Stimulated activated memory B cell treated with anti-CD40 and anti-IgM and Interleukin-4, amounts not matched to agents 10 μg/mL and 1 μg/mL and 100 μg/mL, for 72 hours (primary cell): Measurements from ENCODE around the gene BDNF.
"Not testable (repeated sequence)": the region's sequence is repeated elsewhere in the genome, so short reads cannot be mapped to it uniquely, and the experiment has no call there.

Experiments
- ATAC-seq: fragments of 150-1000 bp; cut with Tn5 transposase; 2 replicates; pipeline ENCODE4 v1.10.0; 2021
- H3K27ac Mint-ChIP-seq: one replicate; pipeline ENCODE4 v1.8.0; 2022; ENCODE audit warnings: mild to moderate bottlenecking, mixed read lengths
- H3K27me3 Mint-ChIP-seq: one replicate; pipeline ENCODE4 v1.8.0; 2022; ENCODE audit warnings: mixed read lengths
- H3K36me3 Mint-ChIP-seq: one replicate; pipeline ENCODE4 v1.8.0; 2022; ENCODE audit warnings: mixed read lengths
- H3K4me1 Mint-ChIP-seq: one replicate; pipeline ENCODE4 v1.8.0; 2022; ENCODE audit warnings: mixed read lengths
- H3K4me3 Mint-ChIP-seq: one replicate; pipeline ENCODE4 v1.8.0; 2022; ENCODE audit warnings: mild to moderate bottlenecking, moderate library complexity, mixed read lengths
- H3K9me3 Mint-ChIP-seq: one replicate; pipeline ENCODE4 v1.8.0; 2022; ENCODE audit warnings: mixed read lengths

The BDNF gene

GRCh38 chr11:27700351-27701301 is at the start of gene BDNF:
BDNF (minus strand) TSS chr11:27700455; CDS start chr11:27658564, 41,891 bp downstream.
- Mint-ChIP-seq H3K36me3 (no peaks in the 10 kb centered on the region), H3K4me1 (peaks cover 35% of the 10 kb centered on the region), H3K9me3 (no peaks in the 10 kb centered on the region), H3K27ac (peak within 1 kb of the TSS; percentile 13), H3K27me3 (peaks cover 80% of the 10 kb centered on the region), H3K4me3 (peak within 1 kb of the TSS; percentile 82)
- ATAC-seq, result peak; percentile 4

- no peak overlapping the region for H3K4me3 Mint-ChIP-seq
- ATAC-seq, result no peak
- H3K9me3 Mint-ChIP-seq, result no peaks in the 10 kb centered on the region
- H3K4me1 Mint-ChIP-seq, result no peaks in the 10 kb centered on the region
- no peak overlapping the region for H3K27ac Mint-ChIP-seq
- no peaks in the 10 kb centered on the region for H3K36me3 Mint-ChIP-seq
- H3K27me3 Mint-ChIP-seq, result no peaks in the 10 kb centered on the region
Observed at GRCh38 chr11:27740362-27741013, 40.2 kb upstream of the BDNF start.

DNA sequence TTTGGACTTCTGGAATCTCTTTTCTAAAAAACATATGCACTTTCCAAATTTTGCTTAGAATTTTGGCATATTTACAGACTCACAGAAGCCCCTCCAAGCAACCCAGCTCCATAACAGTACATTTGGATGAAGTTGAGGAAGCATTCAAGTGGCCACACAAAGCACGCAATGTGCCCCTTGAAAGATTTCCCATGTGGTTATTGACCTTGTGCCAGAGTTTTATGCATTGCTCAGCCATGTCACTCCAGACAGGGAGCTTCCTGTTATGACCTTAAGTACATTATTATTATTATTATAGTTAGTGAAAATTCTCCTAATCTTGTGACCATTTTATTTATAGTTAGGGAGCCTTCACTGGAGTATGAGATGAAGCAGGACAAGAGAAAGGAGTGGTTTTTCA is 35.0 kb upstream of the BDNF start:
- Mint-ChIP-seq H3K36me3 (no peaks in the 10 kb centered on the region), H3K9me3 (no peaks in the 10 kb centered on the region), H3K4me1 (no peaks in the 10 kb centered on the region), H3K27ac (no peak overlapping the region), H3K27me3 (no peaks in the 10 kb centered on the region), H3K4me3 (no peak overlapping the region)
- ATAC-seq, result no peak

DNA sequence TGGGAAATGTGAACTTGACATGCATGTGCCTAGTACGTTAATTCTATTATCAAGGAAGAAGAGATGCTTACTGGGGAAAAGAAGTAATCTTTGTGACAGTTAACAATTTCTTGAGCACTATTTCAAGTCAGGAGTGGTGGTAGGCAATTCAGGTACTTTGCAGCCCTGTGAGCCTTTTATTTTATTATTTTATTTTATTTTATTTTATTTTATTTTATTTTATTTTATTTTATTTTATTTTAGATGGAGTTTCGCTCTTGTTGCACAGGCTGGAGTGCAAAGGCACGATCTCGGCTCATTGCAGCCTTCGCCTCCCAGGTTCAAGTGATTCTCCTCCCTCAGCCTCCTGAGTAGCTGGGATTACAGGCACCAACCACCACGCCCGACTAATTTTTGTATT is 31.5 kb upstream of the BDNF start:
- ATAC-seq, H3K4me3 Mint-ChIP-seq, H3K27me3 Mint-ChIP-seq, H3K4me1 Mint-ChIP-seq, H3K27ac Mint-ChIP-seq, H3K36me3 Mint-ChIP-seq, H3K9me3 Mint-ChIP-seq: not testable (repeated sequence)

DNA sequence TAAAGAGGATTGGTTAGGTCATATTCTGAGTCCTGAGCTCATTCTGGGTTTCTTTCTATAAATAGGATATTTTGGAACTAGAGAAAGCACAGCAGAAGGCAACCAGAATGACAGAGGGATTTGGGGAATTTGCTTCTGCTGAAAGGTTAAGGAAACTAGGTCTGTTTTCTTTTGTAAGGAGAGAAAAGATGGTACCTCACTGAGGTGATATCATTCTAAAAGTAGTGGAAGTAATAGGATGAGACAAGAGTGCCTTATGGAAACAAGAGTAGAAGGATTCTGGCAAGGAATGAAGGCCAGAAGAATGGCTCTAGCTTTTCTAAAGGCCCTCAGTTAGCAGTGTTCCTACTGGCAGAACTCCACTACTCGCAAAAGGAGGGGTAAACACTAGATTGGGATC is 26.7 kb upstream of the BDNF start:
- Mint-ChIP-seq H3K9me3 (no peaks in the 10 kb centered on the region), H3K4me3 (no peak overlapping the region)
- ATAC-seq, result no peak

GRCh38 chr11:27723687-27724086 is 23.4 kb upstream of the BDNF start:
- ATAC-seq, result no peak
- Mint-ChIP-seq H3K27me3 (peaks cover 66% of the 10 kb centered on the region), H3K4me3 (no peak overlapping the region), H3K36me3 (no peaks in the 10 kb centered on the region), H3K4me1 (no peaks in the 10 kb centered on the region), H3K9me3 (no peaks in the 10 kb centered on the region), H3K27ac (no peak overlapping the region)

More for the DNA sequence above, 26.7 kb upstream of the BDNF start:
- no peaks in the 10 kb centered on the region for H3K4me1 Mint-ChIP-seq
- peaks cover 35% of the 10 kb centered on the region for H3K27me3 Mint-ChIP-seq
- H3K36me3 Mint-ChIP-seq, result no peaks in the 10 kb centered on the region
- no peak overlapping the region for H3K27ac Mint-ChIP-seq

- Mint-ChIP-seq H3K4me1 (no peaks in the 10 kb centered on the region), H3K27me3 (peaks cover 72% of the 10 kb centered on the region), H3K9me3 (no peaks in the 10 kb centered on the region), H3K27ac (no peak overlapping the region), H3K36me3 (no peaks in the 10 kb centered on the region), H3K4me3 (no peak overlapping the region)
- no peak for ATAC-seq
Observed at GRCh38 chr11:27722953-27723344, 22.7 kb upstream of the BDNF start.

- H3K36me3 Mint-ChIP-seq, result no peaks in the 10 kb centered on the region
Observed at GRCh38 chr11:27722117-27722952, 22.1 kb upstream of the BDNF start.

DNA sequence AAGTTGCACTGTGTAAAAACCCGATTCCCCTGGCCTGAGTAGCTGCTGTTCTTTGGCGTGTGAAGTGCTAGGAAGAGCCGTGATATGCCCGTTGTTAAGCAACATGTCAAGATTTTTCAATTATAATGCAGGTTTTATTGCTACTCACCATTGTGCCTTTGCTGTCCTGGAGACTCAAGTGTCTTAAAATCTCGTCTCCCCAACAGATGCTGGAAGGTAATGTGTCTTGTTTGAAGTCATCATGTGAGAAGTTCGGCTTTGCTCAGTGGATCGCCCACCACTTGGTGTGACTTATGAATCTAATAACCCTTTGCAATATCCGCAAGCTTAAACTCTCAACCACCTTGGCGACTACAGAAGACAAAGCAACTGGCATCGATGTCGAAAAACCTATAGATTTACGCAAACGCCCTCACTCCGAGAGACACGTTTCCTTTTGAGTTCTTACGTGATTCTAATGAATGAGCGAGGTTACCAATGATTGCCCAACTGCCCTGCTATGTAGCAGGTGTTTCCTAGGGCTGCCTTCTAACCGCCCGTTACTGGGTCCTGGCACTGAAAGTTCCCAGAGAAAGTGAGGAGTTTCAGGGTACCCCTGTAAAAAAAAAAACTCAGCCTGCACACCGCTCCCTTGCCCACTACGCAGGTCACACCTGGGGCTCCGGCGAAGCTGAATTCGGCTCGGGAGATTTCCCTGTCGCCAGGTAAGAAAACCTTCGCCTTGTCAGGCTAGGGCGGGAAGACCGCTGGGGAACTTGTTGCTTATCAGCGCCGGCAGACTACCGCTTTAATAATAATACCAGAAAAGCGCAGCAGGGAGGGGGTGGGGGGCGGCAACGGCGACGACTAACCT is 21.2 kb upstream of the BDNF start:
- H3K27ac Mint-ChIP-seq, result no peak overlapping the region
- H3K4me1 Mint-ChIP-seq, result no peaks in the 10 kb centered on the region
- H3K9me3 Mint-ChIP-seq, result no peaks in the 10 kb centered on the region
- H3K27me3 Mint-ChIP-seq, result peaks cover 86% of the 10 kb centered on the region
- ATAC-seq, result no peak
- no peaks in the 10 kb centered on the region for H3K36me3 Mint-ChIP-seq
- H3K4me3 Mint-ChIP-seq, result no peak overlapping the region

More at GRCh38 chr11:27722117-27722952, 22.1 kb upstream of the BDNF start:
- Mint-ChIP-seq H3K4me1 (no peaks in the 10 kb centered on the region), H3K9me3 (no peaks in the 10 kb centered on the region), H3K27ac (no peak overlapping the region), H3K4me3 (no peak overlapping the region), H3K27me3 (peaks cover 78% of the 10 kb centered on the region)
- no peak for ATAC-seq

DNA sequence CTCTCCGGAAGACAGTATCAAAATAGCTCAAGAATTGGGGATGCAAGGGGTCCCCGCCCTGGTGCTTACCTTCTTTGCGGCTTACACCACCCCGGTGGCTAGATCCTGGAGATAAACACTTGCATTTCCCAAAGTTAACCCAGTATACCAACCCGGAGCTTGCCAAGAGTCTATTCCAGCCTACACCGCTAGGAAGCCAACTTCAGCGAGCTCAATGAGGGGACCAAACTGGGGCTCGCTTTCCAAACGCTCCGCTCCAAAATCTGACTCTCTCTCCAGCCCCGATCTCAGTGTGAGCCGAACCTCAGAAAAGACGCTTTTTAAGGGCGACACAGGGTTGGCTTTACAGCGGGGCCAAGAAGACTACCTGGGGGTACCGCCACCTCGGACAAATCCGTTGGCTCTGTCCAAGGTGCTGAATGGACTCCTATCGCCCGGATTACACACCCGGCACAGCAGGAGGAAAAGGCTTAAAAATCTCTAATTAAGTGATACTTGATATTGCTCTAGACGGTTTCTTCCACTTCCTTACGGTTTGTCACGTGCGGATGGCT is 20.1 kb upstream of the BDNF start:
- no peak for ATAC-seq
- Mint-ChIP-seq H3K27me3 (peaks cover 89% of the 10 kb centered on the region), H3K36me3 (no peaks in the 10 kb centered on the region), H3K4me1 (no peaks in the 10 kb centered on the region), H3K4me3 (no peak overlapping the region), H3K9me3 (no peaks in the 10 kb centered on the region), H3K27ac (no peak overlapping the region)

GRCh38 chr11:27719546-27719925 is 19.3 kb upstream of the BDNF start:
- Mint-ChIP-seq H3K36me3 (no peaks in the 10 kb centered on the region), H3K27ac (no peak overlapping the region), H3K4me3 (no peak overlapping the region), H3K27me3 (peaks cover 81% of the 10 kb centered on the region), H3K9me3 (no peaks in the 10 kb centered on the region), H3K4me1 (no peaks in the 10 kb centered on the region)
- ATAC-seq, result no peak

GRCh38 chr11:27718863-27719545 is 18.7 kb upstream of the BDNF start:
- Mint-ChIP-seq H3K27ac (no peak overlapping the region), H3K4me1 (no peaks in the 10 kb centered on the region), H3K4me3 (no peak overlapping the region), H3K36me3 (no peaks in the 10 kb centered on the region), H3K9me3 (no peaks in the 10 kb centered on the region), H3K27me3 (peaks cover 76% of the 10 kb centered on the region)
- ATAC-seq, result no peak

- Mint-ChIP-seq H3K27ac (no peak overlapping the region), H3K9me3 (no peaks in the 10 kb centered on the region), H3K36me3 (no peaks in the 10 kb centered on the region), H3K4me3 (no peak overlapping the region), H3K4me1 (no peaks in the 10 kb centered on the region), H3K27me3 (peaks cover 70% of the 10 kb centered on the region)
- no peak for ATAC-seq
Observed at GRCh38 chr11:27718346-27718862, 18.1 kb upstream of the BDNF start.

GRCh38 chr11:27717801-27718229 is 17.6 kb upstream of the BDNF start:
- Mint-ChIP-seq H3K4me3 (no peak overlapping the region), H3K27me3 (peaks cover 64% of the 10 kb centered on the region)

More at GRCh38 chr11:27717801-27718229, 17.6 kb upstream of the BDNF start:
- no peaks in the 10 kb centered on the region for H3K4me1 Mint-ChIP-seq
- no peaks in the 10 kb centered on the region for H3K36me3 Mint-ChIP-seq
- H3K9me3 Mint-ChIP-seq, result no peaks in the 10 kb centered on the region
- H3K27ac Mint-ChIP-seq, result no peak overlapping the region
- ATAC-seq, result no peak
